HepG2 (cell line): Measurements from ENCODE around the gene TPST2. TPM values are rescaled to one million over a fixed set of nuclear protein-coding genes. Genes with fewer than 3 reads are reported as not detected.
A peak's percentile ranks its signal among the peaks of the same experiment; 100 is the strongest.

ENCODE experiments used
- AGO1 ChIP-seq: fragments of 200-400 bp; formaldehyde crosslinking; IDR thresholded peaks from 2 replicates; pipeline ENCODE4 v1.6.1; 2017; ENCODE audit warnings: mild to moderate bottlenecking, low read depth, low read length, moderate library complexity; ENCODE audit not compliant: poor library complexity, severe bottlenecking
- ARHGAP35 ChIP-seq: sonication (generic); formaldehyde crosslinking; IDR thresholded peaks from 2 replicates; pipeline ENCODE4 v1.9.0; 2022; ENCODE audit warnings: mild to moderate bottlenecking, inconsistent platforms, moderate library complexity, missing genetic modification reagents, borderline replicate concordance
- FOSL2 ChIP-seq: sonication (generic); formaldehyde crosslinking; IDR thresholded peaks from 2 replicates; pipeline ENCODE4 v1.4.0; 2020; ENCODE audit warnings: missing genetic modification reagents
- KDM4B ChIP-seq: sonication (generic); formaldehyde crosslinking; IDR thresholded peaks from 2 replicates; pipeline ENCODE4 v1.4.0; 2020; ENCODE audit warnings: missing genetic modification reagents
- MTA3 ChIP-seq: sonication (generic); formaldehyde crosslinking; IDR thresholded peaks from 2 replicates; pipeline ENCODE4 v1.4.0; 2020; ENCODE audit warnings: missing genetic modification reagents
- RNF219 ChIP-seq: sonication (generic); formaldehyde crosslinking; IDR thresholded peaks from 2 replicates; pipeline ENCODE4 v1.5.0; 2020; ENCODE audit warnings: mild to moderate bottlenecking, missing genetic modification reagents
- SMAD3 ChIP-seq: sonication (generic); formaldehyde crosslinking; IDR thresholded peaks from 2 replicates; pipeline ENCODE4 v1.4.0; 2020; ENCODE audit warnings: missing genetic modification reagents
- TFDP1 ChIP-seq: IDR thresholded peaks from 2 replicates; pipeline ENCODE4 v1.6.1; 2016; ENCODE audit warnings: missing compliant biosample characterization, missing genetic modification reagents, borderline replicate concordance
- ZNF142 ChIP-seq: sonication (generic); formaldehyde crosslinking; IDR thresholded peaks from 2 replicates; pipeline ENCODE4 v1.4.0; 2020; ENCODE audit warnings: missing genetic modification reagents
- ZNF34 ChIP-seq: sonication (generic); formaldehyde crosslinking; IDR thresholded peaks from 2 replicates; pipeline ENCODE4 v1.4.0; 2020; ENCODE audit warnings: mild to moderate bottlenecking, missing genetic modification reagents, borderline replicate concordance
- ZNF501 ChIP-seq: sonication (generic); formaldehyde crosslinking; IDR thresholded peaks from 2 replicates; pipeline ENCODE4 v1.5.1; 2020; ENCODE audit warnings: mild to moderate bottlenecking, moderate library complexity, missing genetic modification reagents
- ZNF512B ChIP-seq: sonication (generic); formaldehyde crosslinking; IDR thresholded peaks from 2 replicates; pipeline ENCODE4 v1.5.1; 2020; ENCODE audit warnings: missing genetic modification reagents, mild to moderate bottlenecking, borderline replicate concordance
- ZNF546 ChIP-seq: sonication (generic); formaldehyde crosslinking; conservative IDR thresholded peaks from 2 replicates; pipeline ENCODE4 v1.8.1; 2023; ENCODE audit warnings: mild to moderate bottlenecking, missing genetic modification reagents
- ZNF569 ChIP-seq: sonication (generic); formaldehyde crosslinking; IDR thresholded peaks from 2 replicates; pipeline ENCODE4 v1.5.0; 2020; ENCODE audit warnings: mild to moderate bottlenecking, missing genetic modification reagents, moderate library complexity, borderline replicate concordance
- ZNF644 ChIP-seq: IDR thresholded peaks from 2 replicates; pipeline ENCODE4 v1.6.1; 2016; ENCODE audit warnings: low read depth
- ZNF747 ChIP-seq: sonication (generic); formaldehyde crosslinking; IDR thresholded peaks from 2 replicates; pipeline ENCODE4 v1.8.1; 2023; ENCODE audit warnings: missing genetic modification reagents, mild to moderate bottlenecking, borderline replicate concordance
- ZNF788 ChIP-seq: sonication (generic); formaldehyde crosslinking; IDR thresholded peaks from 2 replicates; pipeline ENCODE4 v1.5.0; 2020; ENCODE audit warnings: mild to moderate bottlenecking, missing genetic modification reagents, borderline replicate concordance
- polyA plus RNA-seq, 8 experiments: library from polyadenylated mRNA; depleted of rRNA in 3 of 8; stranded (reverse) in 7 of 8; unstranded in 1 of 8; fragments of >200 nt; fragmentation: Illumina TruSeq in 4 of 8; extraction: Trizol in 4 of 8; gene quantifications; 2 replicates each; pipeline versions ENCODE4 v1.2.1 to v1.2.3, GENCODE V29; 2011 to 2016; ENCODE audit warnings: low read depth in 4 of 8, missing spikeins in 1 of 8, mixed read lengths in 1 of 8; ENCODE audit not compliant: insufficient read depth in 1 of 8
- total RNA-seq, 5 experiments: library from RNA; depleted of rRNA; stranded (reverse); fragments of >200 nt; fragmentation: Illumina TruSeq; extraction: Trizol; gene quantifications; 2 replicates each; pipeline ENCODE4 v1.2.3, GENCODE V29; 2016; ENCODE audit warnings: low read depth in 1 of 5

TPST2 gene
- total and polyA plus RNA-seq, 2 of the 13 experiments (the other 11 are each of a cell fraction or from before 2014, with no cell fraction given), result 15.2 to 23.8 TPM

- TF ChIP-seq ZNF142 (CRISPR knock-in tag) (no peak), TFDP1 (CRISPR knock-in tag) (peak; percentile 43; the same call in 1 of the 2 replicates), KDM4B (CRISPR knock-in tag) (peak; percentile 65; the same call in 1 of the 2 replicates), RNF219 (CRISPR knock-in tag) (no peak), ZNF788 (CRISPR knock-in tag) (peak; percentile 94), ZNF34 (peak; percentile 86; the same call in 1 of the 2 replicates), ARHGAP35 (CRISPR knock-in tag) (no peak), FOSL2 (peak; percentile 44; the same call in 1 of the 2 replicates), ZNF569 (CRISPR knock-in tag) (no peak), MTA3 (CRISPR knock-in tag) (no peak), ZNF644 (CRISPR knock-in tag) (no peak), ZNF512B (CRISPR knock-in tag) (no peak), ZNF747 (CRISPR knock-in tag) (peak; percentile 62; the same call in 1 of the 2 replicates), AGO1 (no peak), ZNF501 (CRISPR knock-in tag) (peak; percentile 85), SMAD3 (CRISPR knock-in tag) (0 out of 2 replicates have a peak, but pooled peaks have one; percentile 28), ZNF546 (0 out of 2 replicates have a peak, but pooled peaks have one; percentile 34)
Observed at GRCh38 chr22:26512149-26512793, 77.7 kb downstream of the TPST2 start, which contains the start of gene TFIP11 (continued).
